Ramos (cell line): ENCODE data around the gene ABCC1.

Experiments used
- in situ Hi-C: fragments of 300-500 bp; cut with MboI; formaldehyde crosslinking; loops from one replicate; pipeline ENCODE4 v1.14.3; 2022; ENCODE audit warnings: low sequenced_read_pairs; ENCODE audit not compliant: unreplicated experiment

ABCC1 gene

DNA sequence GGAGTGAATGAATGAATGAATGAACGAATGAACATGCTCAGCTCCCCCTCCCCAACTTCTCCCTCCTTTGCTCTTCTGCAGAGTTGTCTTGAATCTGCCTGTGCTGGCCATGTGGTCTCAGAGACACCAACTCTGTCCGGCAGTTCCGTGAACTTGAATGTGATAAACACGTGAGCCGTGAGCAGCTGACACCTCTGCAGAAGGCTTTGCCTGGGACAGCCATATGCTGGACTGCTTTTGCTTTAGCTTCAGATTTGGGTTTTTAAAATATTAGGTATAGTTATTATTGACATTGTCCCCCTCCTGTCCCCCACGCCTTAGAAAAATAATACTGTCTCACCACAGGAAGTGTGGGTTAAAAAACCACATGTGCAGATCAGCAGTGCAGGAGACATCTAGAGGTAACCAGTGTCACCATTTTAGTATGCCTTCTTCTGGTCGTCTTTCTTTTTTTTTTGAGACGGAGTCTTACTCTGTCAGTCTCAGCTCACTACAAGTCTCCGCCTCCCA, 83.8 kb downstream of the ABCC1 start:
- in situ Hi-C loops: no loop called here

DNA sequence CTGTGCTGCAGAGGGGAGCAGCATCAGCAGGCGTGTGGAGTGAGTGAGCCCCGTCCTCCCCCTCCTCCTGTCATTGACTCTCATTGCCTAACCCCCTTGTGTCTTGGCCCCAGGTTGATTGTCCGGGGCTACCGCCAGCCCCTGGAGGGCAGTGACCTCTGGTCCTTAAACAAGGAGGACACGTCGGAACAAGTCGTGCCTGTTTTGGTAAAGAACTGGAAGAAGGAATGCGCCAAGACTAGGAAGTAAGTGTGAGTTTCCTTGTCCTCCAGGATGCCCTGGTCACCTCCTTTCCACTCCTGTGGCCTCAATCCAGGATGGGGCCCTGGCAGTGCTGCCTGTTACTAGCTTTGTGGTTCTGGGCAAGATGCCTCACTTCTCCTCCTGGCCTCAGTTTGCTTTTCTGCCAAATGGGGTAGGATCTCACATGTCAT, 87.0 kb downstream of the ABCC1 start:
- in situ Hi-C loops: no loop called here

DNA sequence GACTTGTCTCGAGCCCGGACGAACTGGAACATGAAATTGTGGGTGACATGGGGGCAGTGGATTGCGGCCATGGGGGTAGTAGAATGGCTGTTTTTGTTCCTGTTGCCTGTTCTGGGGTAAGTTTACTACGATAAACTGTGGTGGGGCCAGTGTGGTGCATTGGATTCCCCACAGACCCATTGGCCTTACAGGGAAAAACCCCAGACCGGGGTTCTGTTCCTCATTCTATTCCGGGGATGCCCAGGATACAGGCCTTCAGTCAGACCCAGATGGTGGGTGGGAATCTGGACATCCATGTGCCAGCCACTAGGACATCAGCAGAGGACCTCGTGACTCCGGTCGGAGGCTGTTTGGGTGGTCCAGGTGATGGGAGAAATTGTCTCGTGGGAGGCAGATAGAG, 88.1 kb downstream of the ABCC1 start:
- in situ Hi-C loops: no loop called here

DNA sequence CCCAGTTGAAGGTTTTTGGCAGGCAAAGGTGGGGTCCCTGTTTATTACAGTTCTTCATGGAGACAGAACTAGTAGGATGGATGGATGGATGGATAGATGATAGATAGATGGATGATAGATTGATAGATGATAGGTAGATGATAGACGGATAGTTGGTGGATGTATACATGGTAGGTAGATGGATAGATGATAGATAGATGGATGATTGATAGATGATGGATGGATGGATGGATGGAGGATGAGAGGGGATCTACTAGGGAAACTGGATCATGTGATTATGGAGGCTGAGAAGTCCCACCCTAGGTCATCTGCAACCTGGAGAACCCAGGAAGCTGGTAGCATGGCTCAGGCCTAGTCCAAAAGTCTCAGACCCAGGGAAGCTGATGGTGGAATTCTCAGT, 88.6 kb downstream of the ABCC1 start:
- in situ Hi-C loops: no loop called here

DNA sequence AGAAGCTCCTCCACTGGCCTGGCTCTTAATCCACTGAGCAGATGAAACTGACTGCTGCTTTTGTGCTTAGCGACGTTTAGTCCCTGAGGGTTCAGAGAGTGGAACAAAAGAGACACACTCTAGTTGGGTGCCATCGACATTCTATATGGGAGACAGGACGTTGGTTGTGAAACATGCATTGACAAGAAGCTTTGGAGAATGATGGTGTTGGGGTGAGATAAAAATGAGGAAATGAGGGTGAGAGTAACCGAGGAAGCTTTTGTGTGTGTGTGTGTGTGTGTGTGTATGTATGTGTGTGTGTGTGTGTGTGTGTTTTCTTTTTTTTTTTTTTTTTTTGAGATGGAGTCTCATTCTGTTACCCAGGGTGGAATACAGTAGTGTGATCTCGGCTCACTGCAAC, 89.5 kb downstream of the ABCC1 start:
- in situ Hi-C loops: no loop called here

DNA sequence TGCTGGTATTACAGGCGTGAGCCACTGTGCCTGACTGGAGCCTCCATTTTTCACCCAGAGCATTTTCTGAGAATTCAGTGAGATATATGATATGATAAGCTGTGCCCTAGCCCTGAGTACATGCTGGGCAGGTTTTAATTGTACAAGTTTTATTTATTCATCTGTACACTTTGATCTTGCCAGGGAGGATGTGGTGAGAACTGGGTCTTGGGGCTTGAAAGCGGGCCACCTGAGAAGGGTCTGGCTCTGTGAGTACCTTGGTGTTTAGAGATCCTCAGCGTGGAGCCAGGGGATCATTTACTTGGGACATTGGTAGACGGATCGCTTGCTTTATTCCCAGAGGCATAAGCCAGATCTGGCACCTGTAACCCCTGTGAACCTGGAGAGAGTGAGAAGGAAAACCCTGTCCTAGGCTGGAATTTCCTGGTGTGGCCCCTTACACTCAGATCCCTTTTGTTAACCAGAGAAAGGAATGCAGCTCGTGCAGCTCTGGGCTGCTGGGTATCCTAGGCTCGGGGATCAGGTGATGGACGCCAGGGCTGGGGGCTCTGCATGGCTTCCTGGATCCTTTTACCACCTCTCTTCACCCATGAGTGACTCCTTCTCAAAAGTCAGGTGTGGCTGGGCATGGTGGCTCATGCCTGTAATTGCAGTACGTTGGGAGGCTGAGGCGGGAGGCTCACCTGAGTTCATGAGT, 91.9 kb downstream of the ABCC1 start:
- in situ Hi-C loops: no loop called here

DNA sequence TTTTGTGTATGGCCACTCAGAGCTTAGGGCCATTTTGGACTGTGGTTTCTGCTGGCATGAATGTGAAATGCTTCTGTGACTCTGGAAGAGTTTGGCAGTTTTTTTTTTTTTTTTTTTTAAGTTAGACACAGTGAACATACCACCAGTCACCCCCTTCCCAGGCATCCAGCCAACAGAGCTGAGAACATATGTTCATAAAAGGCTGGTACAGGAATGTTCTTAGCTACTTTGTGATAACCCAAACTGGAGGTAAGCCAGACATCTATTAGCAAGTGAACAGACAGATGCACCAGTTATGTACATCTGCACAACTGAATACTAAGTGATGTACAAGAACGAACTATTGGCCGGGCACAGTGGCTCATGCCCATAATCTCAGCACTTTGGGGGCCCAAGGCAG, 92.7 kb downstream of the ABCC1 start:
- in situ Hi-C loops: no loop called here

DNA sequence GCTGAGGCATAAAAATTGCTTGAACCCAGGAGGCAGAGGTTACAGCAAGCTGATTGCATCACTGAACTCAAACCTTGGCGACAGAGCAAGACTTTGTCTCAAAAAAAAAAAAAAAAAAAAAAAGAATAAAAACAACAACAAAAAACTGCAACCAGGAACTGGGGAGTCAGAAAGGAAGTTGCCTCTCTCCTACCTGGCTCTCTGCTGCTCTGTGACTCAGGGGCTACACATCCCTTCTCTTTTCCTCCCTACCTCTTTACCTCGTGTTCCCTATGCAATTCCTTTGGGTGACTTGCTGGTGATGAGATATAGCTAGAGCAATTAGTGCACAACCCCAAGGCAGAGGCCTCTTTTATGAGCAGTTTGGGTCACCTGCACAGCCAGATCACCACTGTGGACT, 95.9 kb downstream of the ABCC1 start:
- in situ Hi-C loops: no loop called here

DNA sequence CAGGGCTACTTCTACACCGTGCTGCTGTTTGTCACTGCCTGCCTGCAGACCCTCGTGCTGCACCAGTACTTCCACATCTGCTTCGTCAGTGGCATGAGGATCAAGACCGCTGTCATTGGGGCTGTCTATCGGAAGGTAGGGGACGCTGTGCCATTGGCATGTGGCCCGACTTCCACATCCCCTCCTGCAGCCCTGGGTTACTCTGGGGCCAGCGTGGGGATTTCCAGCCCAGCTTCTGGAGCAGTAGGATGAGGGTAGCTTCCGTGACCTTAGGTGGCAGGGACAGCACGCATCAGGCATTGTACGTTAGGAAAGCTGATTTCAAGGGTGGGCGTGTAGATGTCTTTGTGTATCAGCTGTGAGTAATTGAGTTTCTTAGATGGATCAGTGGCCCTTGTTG, 96.5 kb downstream of the ABCC1 start:
- in situ Hi-C loops: no loop called here

DNA sequence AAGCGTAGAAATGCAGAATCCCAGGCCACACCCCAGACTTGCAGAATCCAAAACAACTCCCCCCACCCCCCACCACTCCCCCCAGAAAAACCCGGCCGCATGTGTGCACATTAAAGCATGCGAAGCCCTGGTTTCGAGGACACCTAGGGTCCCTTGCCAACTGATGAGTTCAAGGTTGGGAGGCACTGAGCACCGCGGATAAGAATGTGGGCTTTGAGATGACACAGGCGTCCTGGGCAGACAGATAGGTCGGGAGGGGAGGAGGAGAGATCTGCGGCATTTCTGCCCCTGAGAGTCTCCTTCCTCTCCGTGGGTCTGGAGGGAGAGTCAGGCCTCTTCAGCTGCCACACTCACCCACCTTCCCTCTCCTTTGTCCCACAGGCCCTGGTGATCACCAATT, 98.3 kb downstream of the ABCC1 start:
- in situ Hi-C loops: no loop called here

DNA sequence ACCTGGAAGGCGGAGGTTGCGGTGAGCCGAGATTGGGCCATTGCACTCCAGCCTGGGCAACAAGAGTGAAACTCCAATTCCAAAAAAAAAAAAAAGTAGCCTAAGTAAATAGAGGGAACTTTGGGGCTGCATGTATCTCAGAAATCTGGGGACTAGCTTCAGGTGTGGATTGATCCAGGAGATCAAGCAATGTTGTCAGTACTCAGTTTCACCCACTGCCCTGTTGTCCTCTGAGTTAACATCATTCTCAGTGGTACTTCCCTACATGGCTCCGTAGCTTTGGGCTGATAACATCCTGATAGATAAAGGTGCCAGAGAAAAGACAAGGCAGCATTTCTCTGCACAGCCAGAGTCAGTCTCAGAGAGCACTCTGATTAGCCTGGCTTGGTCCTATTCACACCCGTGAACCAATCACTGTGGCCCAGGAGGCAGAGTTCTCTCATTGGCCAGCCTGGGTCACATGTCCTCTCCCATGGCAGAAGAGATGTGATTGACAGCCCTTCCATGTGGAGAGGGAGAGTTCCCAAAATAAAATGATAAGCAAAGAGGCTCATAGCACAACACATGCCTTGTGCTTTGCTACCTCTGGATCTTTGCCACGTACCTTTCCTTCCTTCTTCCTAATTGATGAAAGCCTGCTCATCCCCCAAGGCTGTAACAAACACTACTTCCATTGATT, 99.6 kb downstream of the ABCC1 start:
- in situ Hi-C loops: no loop called here

DNA sequence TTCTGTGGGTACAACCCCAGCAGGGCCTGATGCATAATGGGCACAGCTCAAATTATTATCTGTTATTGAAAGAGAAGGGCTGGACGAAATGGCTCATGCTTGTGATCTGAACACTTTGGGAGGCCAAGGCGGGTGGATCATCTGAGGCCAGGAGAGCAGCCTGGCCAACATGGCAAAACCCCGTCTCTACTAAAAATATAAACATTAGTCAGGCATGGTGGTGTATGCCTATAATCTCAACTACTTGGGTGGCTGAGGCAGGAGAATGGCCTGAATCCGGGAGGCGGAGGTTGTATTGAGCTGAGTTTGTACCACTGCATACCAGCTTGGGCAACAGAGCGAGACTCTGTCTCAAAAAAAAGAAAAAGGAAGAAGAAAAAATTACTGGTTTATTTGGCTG, 100.7 kb downstream of the ABCC1 start:
- in situ Hi-C loops: loop anchor here (10.0 kb wide), 2 partner anchors 55 to 65 kb away; no protein-coding TSS in a partner anchor

DNA sequence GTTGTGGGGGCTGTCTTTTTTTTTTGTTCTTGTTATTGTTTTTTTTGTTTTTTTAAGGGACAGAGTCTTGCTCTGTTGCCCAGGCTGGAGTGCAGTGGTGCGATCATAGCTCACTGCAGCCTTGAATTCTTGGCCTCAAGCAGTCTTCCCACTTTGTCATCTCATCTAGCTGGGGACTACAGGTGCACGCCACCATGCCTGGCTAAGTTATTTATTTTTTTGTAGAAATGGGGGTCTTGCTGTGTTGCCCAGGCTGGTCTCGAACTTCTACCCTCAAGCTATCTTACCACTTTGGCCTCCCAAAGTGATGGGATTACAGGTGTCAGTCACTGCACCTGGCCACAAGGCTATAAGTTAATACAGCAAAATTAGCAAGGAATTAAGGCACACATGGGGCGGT, 101.7 kb downstream of the ABCC1 start:
- in situ Hi-C loops: loop anchor here (10.0 kb wide), 2 partner anchors 56 to 64 kb away; no protein-coding TSS in a partner anchor

DNA sequence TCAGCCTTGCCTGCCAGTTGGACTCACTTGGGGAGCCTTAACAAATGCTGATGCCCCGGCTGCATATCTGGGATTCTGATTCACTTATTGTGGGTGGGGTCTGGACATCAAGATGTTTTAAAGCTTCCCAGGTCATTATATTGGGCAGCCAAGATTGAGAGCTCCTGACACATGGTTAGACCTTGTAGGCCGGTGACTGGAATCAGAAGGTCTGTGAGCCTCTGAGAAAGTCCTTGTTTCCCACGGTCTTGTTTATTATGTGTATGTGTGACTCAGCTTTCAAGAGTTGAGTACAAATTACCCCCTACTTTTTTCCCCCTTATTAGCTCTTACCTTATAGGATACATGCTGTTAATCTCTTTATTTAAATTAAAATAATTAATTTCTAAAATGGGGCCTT, 103.5 kb downstream of the ABCC1 start:
- in situ Hi-C loops: loop anchor here (10.0 kb wide), 2 partner anchors 58 to 62 kb away; no protein-coding TSS in a partner anchor

DNA sequence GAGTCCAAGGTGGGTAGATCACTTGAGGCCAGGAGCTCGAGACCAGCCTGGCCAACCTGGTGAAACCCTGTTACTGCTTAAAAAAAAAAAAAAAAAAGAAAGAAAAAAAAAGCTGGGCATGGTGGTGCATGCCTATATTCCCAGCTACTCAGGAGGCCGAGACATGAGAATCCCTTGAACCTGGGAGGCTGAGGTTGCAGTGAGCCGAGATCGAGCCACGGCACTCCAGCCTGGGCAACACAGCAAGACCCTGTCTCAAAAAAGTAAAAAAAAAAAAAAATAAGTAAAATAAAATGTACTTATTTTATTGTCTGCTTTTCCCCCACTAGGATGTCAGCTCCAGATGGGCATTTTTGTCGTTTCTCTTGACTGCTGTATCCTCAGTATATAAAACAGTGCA, 107.7 kb downstream of the ABCC1 start:
- in situ Hi-C loops: loop anchor here (10.0 kb wide), 2 partner anchors 58 to 62 kb away; no protein-coding TSS in a partner anchor

DNA sequence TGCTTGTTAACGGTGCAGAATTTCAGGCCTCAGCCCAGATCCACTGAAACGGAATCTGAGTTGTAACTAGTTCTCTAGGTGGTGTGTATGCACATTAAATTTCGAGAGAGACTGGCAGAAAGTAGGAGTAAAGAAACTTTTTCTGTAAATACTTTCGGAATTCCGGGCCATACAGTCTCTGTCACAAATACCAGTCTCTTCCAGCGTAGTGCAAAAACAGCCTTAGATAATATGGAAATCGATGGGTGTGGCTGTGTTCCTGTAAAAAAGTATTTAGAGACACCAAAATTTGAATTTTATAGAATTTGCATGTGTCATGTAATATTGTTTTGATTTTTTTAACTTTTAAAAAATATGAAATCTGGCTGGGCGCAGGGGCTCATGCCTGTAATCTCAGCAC, 109.7 kb downstream of the ABCC1 start:
- in situ Hi-C loops: loop anchor here (10.0 kb wide), 2 partner anchors 56 to 64 kb away; no protein-coding TSS in a partner anchor

DNA sequence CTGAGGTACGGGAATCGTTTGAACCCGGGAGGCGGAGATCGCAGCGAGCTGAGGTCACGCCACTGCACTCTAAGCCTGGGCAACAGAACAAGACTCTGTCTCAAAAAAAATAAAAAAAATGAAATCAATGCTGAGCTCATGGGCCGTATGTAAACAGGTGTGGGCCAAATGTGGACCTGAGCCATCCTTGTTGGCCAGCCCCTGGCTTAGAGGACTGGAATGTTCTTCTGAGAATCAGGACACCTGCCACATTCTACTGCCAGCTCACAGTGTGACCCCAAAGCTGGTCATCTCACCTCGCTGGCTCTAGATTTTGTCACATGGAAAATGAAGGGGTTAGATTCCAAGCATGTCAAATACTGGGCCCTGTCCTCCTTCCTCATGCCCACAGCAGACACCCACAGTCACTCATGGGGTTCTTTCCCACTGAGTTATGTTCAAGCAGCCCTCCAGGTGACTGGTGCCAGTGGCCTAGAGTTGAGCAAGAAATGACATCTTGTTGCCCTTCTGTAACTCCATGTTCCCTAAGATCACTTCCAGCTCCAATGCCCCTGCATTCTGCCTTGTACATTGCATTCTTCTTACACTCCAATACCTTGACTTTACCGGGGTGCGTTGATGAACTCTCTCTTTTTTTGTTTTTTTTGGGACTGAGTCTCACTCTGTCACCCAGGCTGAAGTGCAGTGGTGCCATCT, 110.6 kb downstream of the ABCC1 start:
- in situ Hi-C loops: loop anchor here (10.0 kb wide), 2 partner anchors 55 to 65 kb away; no protein-coding TSS in a partner anchor

DNA sequence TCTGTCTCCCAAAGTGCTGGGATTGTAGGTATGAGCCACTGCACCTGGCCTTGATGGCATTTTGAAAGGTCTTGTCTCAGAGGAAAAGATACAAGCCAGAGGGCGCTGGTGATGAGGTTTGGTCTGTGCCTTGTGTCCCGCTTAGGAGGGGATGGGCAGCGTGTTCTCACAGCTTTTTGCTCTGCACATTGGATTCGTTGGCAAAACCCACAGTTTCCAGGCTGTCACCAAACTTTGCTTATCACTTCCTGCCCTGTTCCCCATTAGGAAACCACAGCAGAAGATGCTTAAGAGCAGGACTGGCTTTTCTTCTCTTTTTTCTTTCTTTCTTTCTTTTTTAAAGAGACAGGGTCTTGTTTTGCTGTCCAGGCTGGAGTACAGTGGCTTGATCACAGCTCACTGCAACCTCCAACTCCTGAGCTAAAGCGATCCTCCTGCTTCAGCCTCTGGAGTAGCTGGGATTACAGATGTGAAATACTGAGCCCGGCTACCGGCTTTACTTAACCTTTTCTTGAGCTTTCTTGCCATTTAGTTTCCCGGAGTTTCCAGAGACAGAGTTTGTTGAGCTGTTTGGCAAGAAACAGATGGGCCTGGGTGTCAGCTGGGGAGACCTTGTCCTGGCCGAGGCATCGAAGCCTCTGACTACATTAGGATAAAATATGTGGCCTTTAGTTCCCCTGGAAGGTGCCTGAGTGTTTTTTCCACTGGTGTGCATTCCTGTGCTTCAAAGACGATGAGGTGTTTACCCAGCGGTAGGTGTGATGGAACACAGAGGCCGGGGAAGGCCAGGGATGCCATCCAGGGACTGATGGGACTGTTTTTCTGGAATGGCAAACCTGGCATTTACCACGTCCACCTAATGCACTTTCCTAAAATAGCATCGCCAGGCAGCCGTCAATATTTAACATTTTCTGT, 112.9 kb downstream of the ABCC1 start:
- in situ Hi-C loops: no loop called here

DNA sequence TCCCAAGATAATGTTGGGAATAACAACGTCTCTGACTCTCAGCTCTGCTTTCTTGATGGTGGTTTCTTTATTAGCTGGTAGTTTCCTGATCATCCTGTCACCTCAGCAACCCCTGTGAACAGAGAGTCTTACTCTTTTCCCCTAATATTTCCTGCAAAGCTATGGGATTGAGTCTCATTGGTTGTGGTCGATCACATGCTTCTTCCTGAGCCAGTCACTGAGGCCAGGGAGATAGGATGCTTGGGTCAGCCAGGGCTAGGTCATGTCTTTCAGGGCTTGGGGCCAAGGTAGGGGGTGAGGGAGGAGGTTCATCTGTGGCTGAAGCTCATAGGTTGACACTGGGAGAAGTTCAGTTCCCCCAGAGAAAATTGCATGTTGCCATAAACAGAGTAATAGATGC, 114.3 kb downstream of the ABCC1 start:
- in situ Hi-C loops: no loop called here

DNA sequence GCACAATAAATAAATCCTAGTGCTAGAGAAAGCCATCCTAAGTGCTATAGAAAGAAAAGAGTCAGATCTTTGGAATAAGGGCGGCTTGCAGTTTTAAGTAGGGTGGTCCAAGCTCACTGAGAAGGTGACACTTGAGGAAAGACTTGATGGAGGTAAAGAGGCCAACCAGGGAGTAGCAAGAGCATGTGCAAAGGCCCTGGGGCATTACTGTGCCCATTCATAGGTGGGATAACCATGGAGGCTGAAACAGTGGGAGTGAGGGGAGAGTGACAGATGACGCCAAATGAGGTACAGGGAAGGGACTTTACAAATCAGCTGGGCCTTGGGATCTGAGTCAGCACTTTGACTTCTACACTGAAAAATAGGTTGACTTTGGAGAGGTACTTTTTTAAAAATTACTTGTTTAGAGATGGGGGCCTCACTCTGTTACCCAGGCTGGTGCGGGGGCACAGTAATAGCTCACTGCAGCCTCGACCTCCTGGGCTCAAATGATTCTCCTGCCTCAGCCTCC, 115.5 kb downstream of the ABCC1 start:
- in situ Hi-C loops: no loop called here
